Parathyroid adenoma (tissue), 2 donors: Measurements from ENCODE around the gene SLC2A6.
A peak's percentile ranks its signal among the peaks of the same experiment; 100 is the strongest.

ENCODE experiments used
- H2AFZ ChIP-seq: fragments of 300-600 bp; sonication (generic); one replicate; pipeline ENCODE4 v1.7.0; 2017; ENCODE audit warnings: antibody characterized with exemption, mild to moderate bottlenecking
- H3K27ac ChIP-seq: fragments of 300-600 bp; sonication (generic); one replicate; pipeline ENCODE4 v1.7.0; 2017
- H3K27me3 ChIP-seq: fragments of 300-600 bp; sonication (generic); one replicate; pipeline ENCODE4 v1.7.0; 2017; ENCODE audit warnings: low read length; ENCODE audit not compliant: control insufficient read depth, insufficient read depth
- H3K36me3 ChIP-seq: fragments of 300-600 bp; sonication (generic); one replicate; pipeline ENCODE4 v1.7.0; 2017; ENCODE audit warnings: low read length; ENCODE audit not compliant: control insufficient read depth, insufficient read depth
- H3K4me1 ChIP-seq: fragments of 300-600 bp; sonication (generic); one replicate; pipeline ENCODE4 v1.7.0; 2017; ENCODE audit warnings: control low read depth
- H3K4me2 ChIP-seq: fragments of 300-600 bp; sonication (generic); one replicate; pipeline ENCODE4 v1.7.0; 2017; ENCODE audit warnings: low read length
- H3K4me3 ChIP-seq: fragments of 300-600 bp; sonication (generic); one replicate; pipeline ENCODE4 v1.7.0; 2017; ENCODE audit warnings: low read depth, low read length
- H3K79me2 ChIP-seq: fragments of 300-600 bp; sonication (generic); one replicate; pipeline ENCODE4 v1.7.0; 2017; ENCODE audit warnings: control low read depth
- H3K9ac ChIP-seq: fragments of 300-600 bp; sonication (generic); one replicate; pipeline ENCODE4 v1.7.0; 2017; ENCODE audit warnings: mild to moderate bottlenecking
- H3K9me3 ChIP-seq: fragments of 300-600 bp; sonication (generic); one replicate; pipeline ENCODE4 v1.7.0; 2017; ENCODE audit warnings: low read length; ENCODE audit not compliant: control insufficient read depth
- CTCF ChIP-seq: fragments of 300-600 bp; sonication (generic); IDR thresholded peaks from one replicate; pipeline ENCODE4 v1.7.0; 2017; ENCODE audit warnings: antibody characterized with exemption, mild to moderate bottlenecking
- donor health status: primary hyperparathyroidism.

The SLC2A6 gene

GRCh38 chr9:133478851-133479711 is at the start of gene SLC2A6:
Gene SLC2A6, minus strand, starts transcription at chr9:133479099. Its CDS starts 40 bp downstream, at chr9:133479059.
- H3K27ac ChIP-seq: no peak within 1 kb of the TSS
- H2AFZ ChIP-seq: peak within 1 kb of the TSS; percentile 83
- no peaks in the 10 kb centered on the region for H3K79me2 ChIP-seq
- TF ChIP-seq CTCF: no peak
- H3K9me3 ChIP-seq: no peaks in the 10 kb centered on the region
- peak within 1 kb of the TSS; percentile 70 for H3K4me2 ChIP-seq
- peak within 1 kb of the TSS; percentile 42 for H3K4me3 ChIP-seq
- H3K4me1 ChIP-seq: no peaks in the 10 kb centered on the region
- no peak within 1 kb of the TSS for H3K9ac ChIP-seq
- H3K27me3 ChIP-seq: no peaks in the 10 kb centered on the region
- no peaks in the 10 kb centered on the region for H3K36me3 ChIP-seq

GRCh38 chr9:133528001-133528875 is 49.3 kb upstream of the SLC2A6 start:
- H3K9me3 ChIP-seq: no peaks in the 10 kb centered on the region
- H3K4me3 ChIP-seq: no peak overlapping the region
- H3K36me3 ChIP-seq: no peaks in the 10 kb centered on the region
- no peaks in the 10 kb centered on the region for H3K79me2 ChIP-seq
- H3K9ac ChIP-seq: no peak overlapping the region
- H3K27me3 ChIP-seq: peaks cover 4% of the 10 kb centered on the region
- TF ChIP-seq CTCF: no peak
- no peaks in the 10 kb centered on the region for H3K4me1 ChIP-seq
- no peak overlapping the region for H3K4me2 ChIP-seq
- H2AFZ ChIP-seq: no peak overlapping the region
- H3K27ac ChIP-seq: no peak overlapping the region

GRCh38 chr9:133527444-133527920 is 48.6 kb upstream of the SLC2A6 start:
- Histone ChIP-seq H3K27me3 (peaks cover 4% of the 10 kb centered on the region), H2AFZ (no peak overlapping the region), H3K9ac (no peak overlapping the region), H3K79me2 (no peaks in the 10 kb centered on the region), H3K4me3 (no peak overlapping the region), H3K4me2 (no peak overlapping the region), H3K27ac (no peak overlapping the region), H3K9me3 (no peaks in the 10 kb centered on the region), H3K4me1 (no peaks in the 10 kb centered on the region), H3K36me3 (no peaks in the 10 kb centered on the region)
- TF ChIP-seq CTCF: no peak

GRCh38 chr9:133526721-133527321 is 47.9 kb upstream of the SLC2A6 start:
- no peaks in the 10 kb centered on the region for H3K79me2 ChIP-seq
- no peak overlapping the region for H2AFZ ChIP-seq
- no peaks in the 10 kb centered on the region for H3K4me1 ChIP-seq
- H3K4me2 ChIP-seq: no peak overlapping the region
- H3K27me3 ChIP-seq: peaks cover 4% of the 10 kb centered on the region
- no peak for TF ChIP-seq CTCF
- H3K4me3 ChIP-seq: no peak overlapping the region
- H3K9ac ChIP-seq: no peak overlapping the region
- H3K27ac ChIP-seq: no peak overlapping the region
- H3K9me3 ChIP-seq: no peaks in the 10 kb centered on the region
- H3K36me3 ChIP-seq: no peaks in the 10 kb centered on the region
